ENCODE results near the gene SLITRK3. TPM values are rescaled to one million over a fixed set of nuclear protein-coding genes. Genes with fewer than 3 reads are reported as not detected.

The SLITRK3 gene
- 1.7 and 3.2 TPM in 2 replicates for total RNA-seq (2014; rRNA removed; shearing (Covaris generic))
- polyA plus RNA-seq (2016; fragmentation: Nextera tagmentation; extraction: Ambion mirVana), result 0.90 and 1.2 TPM in 2 replicates
- long read RNA-seq, result 0 reads

- TF ChIP-seq JUNB (IDR thresholded peaks at IDR 0.05; ENCODE audit: unreplicated experiment) (no peak), ZNF331 (CRISPR knock-in tag; IDR thresholded peaks at IDR 0.05; ENCODE audit: low read depth) (no peak), ETS1 (IDR thresholded peaks at IDR 0.05) (no peak)
- no peaks in the 10 kb centered on the region for H3K79me2 ChIP-seq (replicated peaks; ENCODE audit: insufficient read depth)
- Mint-ChIP-seq H3K4me3 (peak within 1 kb of the TSS; percentile 84), H3K9me3 (no peaks in the 10 kb centered on the region), H3K27ac (no peak within 1 kb of the TSS), H3K4me1 (peaks cover 17% of the 10 kb centered on the region), H3K36me3 (ENCODE audit: low read depth) (no peaks in the 10 kb centered on the region), H3K27me3 (ENCODE audit: insufficient read depth, low read depth, poor library complexity) (peaks cover 52% of the 10 kb centered on the region)
- ATAC-seq (peak; percentile 23), DNase-seq (ENCODE audit: low spot score) (peak; percentile 60)
- peak within 1 kb of the TSS; percentile 96 for H2AFZ ChIP-seq
- H3K9me2 ChIP-seq (ENCODE audit: insufficient read depth), result no peaks in the 10 kb centered on the region
- no peak within 1 kb of the TSS for H3K27ac ChIP-seq (ENCODE audit: low read depth)
- peaks cover 4% of the 10 kb centered on the region; the same call in 1 of the 2 replicates for H3F3A ChIP-seq (replicated peaks; ENCODE audit: low read depth)
- peak within 1 kb of the TSS; percentile 81 for H3K4me3 ChIP-seq
- H4K20me1 ChIP-seq (replicated peaks; ENCODE audit: insufficient read depth), result no peaks in the 10 kb centered on the region
- H3K27me3 ChIP-seq (ENCODE audit: insufficient read depth), result peaks cover 61% of the 10 kb centered on the region
- H3K4me1 ChIP-seq (ENCODE audit: insufficient read depth), result peaks cover 17% of the 10 kb centered on the region
- H3K4me2 ChIP-seq, result peak within 1 kb of the TSS; percentile 98
- no peaks in the 10 kb centered on the region for H3K36me3 ChIP-seq (ENCODE audit: insufficient read depth)
These were observed at the start of gene SLITRK3 for GRCh38 chr3:165195640-165196576. SLITRK3 (minus strand) TSS chr3:165196384; CDS start chr3:165190830, 5,554 bp downstream.

- no peak overlapping the region for H3K27ac Mint-ChIP-seq
- H3K27me3 Mint-ChIP-seq (ENCODE audit: insufficient read depth, low read depth, poor library complexity), result no peaks in the 10 kb centered on the region
- H3K79me2 ChIP-seq (replicated peaks; ENCODE audit: insufficient read depth), result no peaks in the 10 kb centered on the region
- no peak overlapping the region for H3K4me3 ChIP-seq
- peaks cover 15% of the 10 kb centered on the region for H3K9me3 Mint-ChIP-seq
- H4K20me1 ChIP-seq (replicated peaks; ENCODE audit: insufficient read depth), result no peaks in the 10 kb centered on the region
- H2AFZ ChIP-seq, result no peak overlapping the region
- H3F3A ChIP-seq (replicated peaks; ENCODE audit: low read depth), result no peaks in the 10 kb centered on the region
- H3K9me2 ChIP-seq (ENCODE audit: insufficient read depth), result no peaks in the 10 kb centered on the region
- peaks cover 15% of the 10 kb centered on the region for H3K4me1 Mint-ChIP-seq
- no peak overlapping the region for H3K4me2 ChIP-seq
- no peaks in the 10 kb centered on the region for H3K36me3 ChIP-seq (ENCODE audit: insufficient read depth)
- no peak overlapping the region for H3K4me3 Mint-ChIP-seq
- no peak for DNase-seq (ENCODE audit: low spot score)
- no peak for ATAC-seq
- H3K27ac ChIP-seq (ENCODE audit: low read depth), result no peak overlapping the region
- H3K4me1 ChIP-seq (ENCODE audit: insufficient read depth), result peaks cover 10% of the 10 kb centered on the region
- H3K27me3 ChIP-seq (ENCODE audit: insufficient read depth), result no peaks in the 10 kb centered on the region
- peaks cover 7% of the 10 kb centered on the region; the same call in 2 of the 3 replicates for H3K36me3 Mint-ChIP-seq (ENCODE audit: low read depth)
- TF ChIP-seq EZH2phosphoT487 (IDR thresholded peaks at IDR 0.05; ENCODE audit: unreplicated experiment), result no peak
- TF ChIP-seq EZH2 (IDR thresholded peaks at IDR 0.05; ENCODE audit: low read depth, unreplicated experiment), result no peak
- TF ChIP-seq ZNF114 (CRISPR knock-in tag; IDR thresholded peaks at IDR 0.05), result no peak
- TF ChIP-seq ZNF331 (CRISPR knock-in tag; IDR thresholded peaks at IDR 0.05; ENCODE audit: low read depth), result no peak
- TF ChIP-seq ETS1 (IDR thresholded peaks at IDR 0.05), result no peak
- TF ChIP-seq NANOG (IDR thresholded peaks at IDR 0.05; ENCODE audit: borderline replicate concordance), result no peak
- TF ChIP-seq CREB1 (CRISPR knock-in tag; IDR thresholded peaks at IDR 0.05; ENCODE audit: low read depth), result no peak
- no peak for TF ChIP-seq ZNF462 (CRISPR knock-in tag; IDR thresholded peaks at IDR 0.05)
These were observed 47.4 kb upstream of the SLITRK3 start for GRCh38 chr3:165243597-165243996.

All from GM23338 (cell line).